Endothelial cell of umbilical vein (primary cell): ENCODE results near the gene ADARB1.

Experiments used
- CTCF ChIP-seq, 2 donors: IDR thresholded peaks; 1 replicate in 1 of 2; 2 replicates in 1 of 2; pipeline ENCODE4 v1.5.1; 2011; ENCODE audit warnings: low read length in 2 of 2, mild to moderate bottlenecking in 2 of 2, moderate library complexity in 2 of 2, control low read depth in 1 of 2, inconsistent platforms in 1 of 2, low read depth in 1 of 2; ENCODE audit not compliant: insufficient read depth in 1 of 2; ENCODE audit errors: extremely low read depth in 1 of 2
- EZH2 ChIP-seq: IDR thresholded peaks from 2 replicates; pipeline ENCODE4 v1.6.1; 2012; ENCODE audit warnings: borderline replicate concordance, low read depth, mild to moderate bottlenecking, moderate library complexity, low read length, inconsistent platforms; ENCODE audit not compliant: severe bottlenecking
- JUN ChIP-seq: IDR thresholded peaks from 2 replicates; pipeline ENCODE4 v1.6.1; 2011; ENCODE audit warnings: borderline replicate concordance, low read depth; ENCODE audit not compliant: insufficient read length, insufficient read depth
- MAX ChIP-seq: IDR thresholded peaks from 2 replicates; pipeline ENCODE4 v1.6.1; 2011; ENCODE audit not compliant: insufficient read depth, insufficient read length
- POLR2A ChIP-seq: IDR thresholded peaks from 2 replicates; pipeline ENCODE4 v1.6.1; 2012; ENCODE audit warnings: low read depth, mild to moderate bottlenecking, control low read depth, low read length
- POLR2AphosphoS5 ChIP-seq: IDR thresholded peaks from 2 replicates; pipeline ENCODE4 v1.6.1; 2012; ENCODE audit warnings: low read depth, mild to moderate bottlenecking, control low read depth, low read length, moderate library complexity; ENCODE audit not compliant: insufficient read depth

GRCh38 chr21:45161038-45161945 lies 86.9 kb downstream of the ADARB1 start:
- TF ChIP-seq CTCF (IDR thresholded peaks at IDR 0.05; ENCODE audit: extremely low read depth in 1 of 2, insufficient read depth in 1 of 2, low read depth in 1 of 2, low read length in 2 of 2) (no peak), MAX (no peak), POLR2A (no peak), EZH2 (no peak), POLR2AphosphoS5 (no peak), JUN (no peak)
